ENCODE data around the gene PDE9A. TPM values are rescaled to one million over a fixed set of nuclear protein-coding genes. Genes with fewer than 3 reads are reported as not detected.

The PDE9A gene
- total RNA-seq, 1 experiment from 2014 or later: 31.9 TPM

- Mint-ChIP-seq H3K36me3 (ENCODE audit: insufficient read depth in 1 of 3, low read depth in 3 of 3) (no peaks in the 10 kb centered on the region), H3K9me3 (peaks cover 0 to 2% of the 10 kb centered on the region in 2 experiments; a peak in 1 of 5 replicates), H3K4me1 (peaks cover 11 to 12% of the 10 kb centered on the region in 2 experiments), H3K27ac (no peak overlapping the region), H3K4me3 (no peak overlapping the region), H3K27me3 (ENCODE audit: low read depth) (peaks cover 6% of the 10 kb centered on the region)
- no peaks in the 10 kb centered on the region for H4K20me1 ChIP-seq (ENCODE audit: control insufficient read depth, insufficient read depth, insufficient read length)
- H2AK5ac ChIP-seq (ENCODE audit: insufficient read length, low read length): no peak overlapping the region
- H4K8ac ChIP-seq (replicated peaks; ENCODE audit: insufficient read length, low read depth, low read length): no peak overlapping the region
- no peaks in the 10 kb centered on the region; the same call in 1 of the 2 replicates for H3K4me1 ChIP-seq (ENCODE audit: insufficient read depth, low read length)
- H2AFZ ChIP-seq (ENCODE audit: low read length): no peak overlapping the region
- H3K14ac ChIP-seq (ENCODE audit: insufficient read depth, low read length): no peak overlapping the region; the same call in 1 of the 2 replicates
- H2BK15ac ChIP-seq (ENCODE audit: low read depth, low read length): no peak overlapping the region
- no peak overlapping the region for H3K9ac ChIP-seq (ENCODE audit: extremely low read depth, insufficient read length, low read length)
- H3K27me3 ChIP-seq (ENCODE audit: insufficient read depth, low read length): no peaks in the 10 kb centered on the region
- H3T11ph ChIP-seq (ENCODE audit: low read length): no peak overlapping the region
- H2BK20ac ChIP-seq (ENCODE audit: low read depth, low read length, poor library complexity, severe bottlenecking): no peak overlapping the region
- H3K79me1 ChIP-seq (ENCODE audit: insufficient read depth, low read depth, low read length, poor library complexity, severe bottlenecking): no peaks in the 10 kb centered on the region
- no peak overlapping the region for H3K23ac ChIP-seq (ENCODE audit: insufficient read length, low read depth, low read length)
- no peak overlapping the region for H2BK12ac ChIP-seq (ENCODE audit: insufficient read length, low read depth, low read length)
- no peak overlapping the region for H2BK120ac ChIP-seq (ENCODE audit: low read depth, low read length, poor library complexity, severe bottlenecking)
- TF ChIP-seq CTCF (conservative IDR thresholded peaks at IDR 0.05): peak; percentile 29; the same call in 1 of the 3 replicates
- no peak overlapping the region for H3K56ac ChIP-seq (ENCODE audit: insufficient read length, low read depth, low read length)
- WGBS (ENCODE audit: extremely low coverage, insufficient read length, low lambda C conversion rate): no CpG with 5 or more reads among the region's 12 CpGs
- DNase-seq: no peak
- no peak overlapping the region for H4K5ac ChIP-seq (ENCODE audit: insufficient read length, low read depth, low read length)
- no peak overlapping the region for H3K18ac ChIP-seq (ENCODE audit: insufficient read length, low read depth, low read length)
- H3K27ac ChIP-seq (ENCODE audit: insufficient read length, low read depth, low read length): no peak overlapping the region
- no peaks in the 10 kb centered on the region for H3K9me3 ChIP-seq (ENCODE audit: control insufficient read depth, low read depth, low read length)
- H4K91ac ChIP-seq (ENCODE audit: insufficient read length, low read depth, low read length): no peak overlapping the region
- H3K4me2 ChIP-seq (ENCODE audit: insufficient read depth, insufficient read length, low read length): no peak overlapping the region
- H3K4ac ChIP-seq (ENCODE audit: low read depth, low read length): no peak overlapping the region
- H3K23me2 ChIP-seq (ENCODE audit: insufficient read length, low read depth, low read length, poor library complexity, severe bottlenecking): no peaks in the 10 kb centered on the region
- no peak overlapping the region for H2BK5ac ChIP-seq (ENCODE audit: insufficient read length, low read length)
- H3K79me2 ChIP-seq (ENCODE audit: insufficient read depth, low read length): no peaks in the 10 kb centered on the region
These were observed 21.1 kb upstream of the PDE9A start for GRCh38 chr21:42632336-42632751.
